Stimulated activated CD8-positive, alpha-beta memory T cell treated with anti-CD3 and anti-CD28 coated beads, Interleukin-15, amount 100 ng/mL, for 1 hour (primary cell): ENCODE results near the gene KPTN.

Experiments used
- DNase-seq: peaks from one replicate; pipeline ENCODE4 v3.0.0-alpha.2; 2020; ENCODE audit warnings: low read depth

Gene KPTN

GRCh38 chr19:47467914-47468313 lies 16.1 kb downstream of the KPTN start:
- no peak for DNase-seq

GRCh38 chr19:47465957-47466356 lies 18.1 kb downstream of the KPTN start:
- no peak for DNase-seq

- no peak for DNase-seq
Observed at GRCh38 chr19:47464675-47465419, 19.2 kb downstream of the KPTN start.

DNA sequence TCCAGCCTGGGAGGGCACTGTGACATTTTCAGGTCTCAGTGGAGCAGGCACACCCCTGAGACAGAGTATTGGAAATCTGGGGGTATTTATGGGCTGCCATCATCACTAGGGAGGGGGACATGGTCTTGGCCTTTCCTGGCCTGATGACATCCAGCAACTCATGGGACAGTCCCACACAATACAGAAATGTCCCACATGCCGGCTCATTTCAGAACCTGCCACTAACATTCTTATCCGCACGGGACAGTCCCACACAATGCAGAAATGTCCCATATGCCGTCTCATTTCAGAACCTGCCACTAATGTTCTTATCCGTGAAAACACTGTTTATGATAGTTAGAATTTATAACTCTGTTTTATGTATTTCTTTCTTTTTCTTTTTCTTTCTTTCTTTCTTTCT lies 22.1 kb downstream of the KPTN start:
- no peak for DNase-seq

DNA sequence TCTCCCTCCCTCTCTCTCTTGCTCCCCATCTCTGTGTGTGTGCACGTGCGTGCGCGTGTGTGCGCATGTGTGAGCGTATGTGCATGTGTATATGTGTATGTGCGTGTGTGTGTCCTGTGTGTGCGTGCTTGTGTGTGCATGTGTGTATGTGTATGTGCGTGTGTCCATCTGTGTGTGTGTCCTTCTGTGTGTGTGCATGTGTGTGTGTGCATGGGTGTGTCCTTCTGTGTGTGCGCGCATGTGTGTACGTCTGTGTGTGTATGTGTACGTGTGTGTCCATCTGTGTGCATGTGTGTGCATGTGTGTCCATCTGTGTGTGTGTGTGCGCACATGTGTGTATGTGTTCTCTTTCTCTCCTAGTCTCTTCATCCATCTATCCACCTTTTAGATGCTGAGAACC lies 24.5 kb downstream of the KPTN start:
- DNase-seq: no peak

DNA sequence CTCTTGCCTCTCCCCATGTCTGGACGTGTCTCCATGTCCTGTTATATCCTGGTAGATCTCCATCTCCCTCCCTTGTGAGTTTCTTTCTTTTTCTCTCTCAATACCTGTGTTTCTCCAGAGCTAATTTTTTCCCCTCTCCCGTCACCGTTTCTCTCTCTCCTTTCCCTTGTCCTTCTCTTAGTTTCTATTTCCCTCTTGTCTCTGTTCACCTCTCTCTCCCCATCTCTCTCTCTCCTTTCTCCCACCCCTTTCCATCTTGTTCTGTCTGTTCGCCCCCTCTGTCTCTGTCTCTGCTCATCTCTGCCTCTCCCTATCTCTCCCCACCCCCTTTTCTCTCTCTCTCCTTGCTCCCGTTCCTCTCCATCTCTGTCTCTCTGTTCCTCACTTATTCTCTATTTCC lies 25.3 kb downstream of the KPTN start:
- no peak for DNase-seq

GRCh38 chr19:47456721-47457474 lies 27.1 kb downstream of the KPTN start:
- no peak for DNase-seq

- no peak for DNase-seq
Observed at GRCh38 chr19:47450478-47450877, 33.5 kb downstream of the KPTN start.

GRCh38 chr19:47448360-47448727 lies 35.7 kb downstream of the KPTN start:
- no peak for DNase-seq

DNA sequence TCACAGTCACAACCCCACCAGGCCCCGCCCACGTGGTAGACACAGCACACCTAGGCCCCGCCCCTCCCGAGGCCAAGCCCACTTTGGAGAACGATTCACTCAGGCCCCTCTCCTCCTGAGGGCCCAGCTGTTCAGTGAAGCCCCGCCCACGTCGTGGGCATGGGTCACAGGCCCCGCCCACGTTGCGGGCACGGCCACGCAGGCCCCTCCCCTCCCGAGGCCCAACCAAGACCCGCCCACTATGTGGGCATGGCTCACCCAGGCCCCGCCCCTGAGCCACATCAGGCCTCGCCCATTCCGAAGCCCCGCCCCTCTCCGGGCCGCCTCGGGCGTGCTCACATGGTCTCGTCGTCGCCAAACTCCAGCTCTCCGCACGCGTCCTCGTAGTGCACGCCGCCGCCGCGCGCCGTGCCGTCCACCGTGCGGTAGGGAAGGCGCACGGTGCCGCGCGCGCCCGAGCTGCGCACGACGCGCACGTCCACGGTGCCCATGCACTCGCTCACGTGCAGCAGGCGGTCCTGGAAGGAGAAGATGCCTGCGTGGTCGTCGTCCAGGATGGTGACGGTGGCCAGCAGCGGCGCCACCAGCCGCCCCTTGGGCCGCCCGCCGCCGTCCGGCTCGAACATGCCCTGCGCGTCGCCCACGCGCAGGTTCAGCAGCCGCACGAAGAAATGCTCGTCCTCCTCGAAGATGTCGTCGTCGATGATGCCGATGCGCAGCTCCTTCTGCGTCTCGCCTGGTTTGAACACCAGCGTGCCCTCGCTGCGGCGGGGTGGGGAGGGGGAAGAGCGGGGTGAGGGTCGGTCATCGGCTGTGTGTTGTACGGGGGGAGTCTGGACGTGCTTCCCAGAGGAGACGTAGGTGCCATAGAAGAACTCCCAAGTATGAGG lies 36.3 kb downstream of the KPTN start:
- DNase-seq: no peak

GRCh38 chr19:47446534-47447469 lies 37.2 kb downstream of the KPTN start:
- DNase-seq: no peak

GRCh38 chr19:47445937-47446402 lies 38.0 kb downstream of the KPTN start:
- peak; percentile 69 for DNase-seq

- no peak for DNase-seq
Observed at GRCh38 chr19:47445527-47445926, 38.5 kb downstream of the KPTN start.

- DNase-seq: no peak
Observed at GRCh38 chr19:47444388-47444821, 39.6 kb downstream of the KPTN start.

GRCh38 chr19:47443331-47443730 lies 40.7 kb downstream of the KPTN start:
- no peak for DNase-seq

DNA sequence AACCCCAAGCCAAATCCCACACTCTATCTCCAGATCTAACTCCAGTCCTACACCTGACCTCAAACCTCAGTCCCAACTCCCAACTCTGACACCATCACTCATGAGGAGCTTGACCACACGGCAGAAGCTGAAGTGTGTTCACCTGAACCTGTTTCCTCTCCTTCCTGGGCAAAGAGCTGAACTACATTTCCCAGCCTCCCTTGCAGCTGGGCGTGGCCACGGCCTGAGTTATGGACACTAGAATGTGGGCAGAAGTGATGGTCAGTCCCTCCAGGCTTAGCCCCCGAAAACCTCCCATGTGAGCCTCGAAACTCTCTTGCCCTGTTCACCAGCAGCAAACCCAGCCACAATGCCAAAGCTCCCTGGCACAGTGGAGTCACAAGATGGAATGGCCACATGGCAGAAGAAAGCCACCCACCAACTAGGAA lies 45.2 kb downstream of the KPTN start:
- no peak for DNase-seq

DNA sequence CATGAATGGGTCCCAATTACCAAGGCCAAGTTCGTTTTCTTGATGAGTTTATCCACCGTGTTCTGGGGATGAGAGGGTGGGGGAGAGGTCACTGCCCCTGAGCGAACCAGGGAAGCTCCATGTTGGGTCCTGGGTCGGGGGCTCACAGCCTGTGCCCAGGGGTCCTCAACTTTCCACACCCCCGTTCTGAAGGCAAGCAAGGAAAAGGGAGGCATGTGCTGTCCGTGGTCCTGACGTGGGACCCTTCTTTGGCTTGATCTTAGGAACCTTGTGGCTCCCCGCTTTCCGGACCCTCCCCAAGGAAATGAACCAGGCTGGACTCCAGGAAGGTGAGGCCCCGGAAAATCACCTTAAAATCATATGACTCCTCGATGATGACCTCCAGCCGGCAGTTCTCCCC lies 46.5 kb downstream of the KPTN start:
- no peak for DNase-seq

DNA sequence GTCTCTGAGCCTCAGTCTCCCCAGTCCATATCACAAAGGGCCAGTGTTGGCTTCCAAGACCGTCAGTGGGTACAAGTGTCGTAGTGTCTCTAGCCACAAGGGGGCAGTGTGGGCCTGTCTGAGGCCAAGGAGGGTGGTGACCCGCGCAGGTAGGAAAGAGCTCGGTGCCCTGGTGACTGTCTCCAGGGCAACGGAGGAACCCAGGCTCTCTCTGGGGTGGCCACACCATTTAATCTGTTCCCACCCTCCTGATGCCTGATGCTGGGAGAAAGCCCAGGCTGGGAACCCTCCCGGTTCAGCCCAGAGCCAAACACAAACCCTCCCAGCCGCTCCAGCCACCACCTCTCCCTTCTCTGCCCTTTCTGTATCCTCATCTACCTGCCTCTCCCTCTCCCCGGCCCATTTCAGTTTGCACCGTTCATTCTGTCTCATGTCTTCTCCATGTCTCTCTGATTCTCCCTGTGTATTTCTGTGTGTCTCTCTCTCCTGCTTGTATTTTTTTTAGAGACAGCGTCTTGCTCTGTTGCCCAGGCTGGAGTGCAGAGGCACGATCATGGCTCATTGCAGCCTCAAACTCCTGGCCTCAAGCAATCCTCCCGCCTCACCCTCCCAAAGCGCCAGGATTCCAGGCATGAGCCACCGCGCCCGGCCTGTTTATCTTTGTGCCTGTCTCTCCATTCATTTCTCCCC lies 47.2 kb downstream of the KPTN start:
- DNase-seq: peak; percentile 85

DNA sequence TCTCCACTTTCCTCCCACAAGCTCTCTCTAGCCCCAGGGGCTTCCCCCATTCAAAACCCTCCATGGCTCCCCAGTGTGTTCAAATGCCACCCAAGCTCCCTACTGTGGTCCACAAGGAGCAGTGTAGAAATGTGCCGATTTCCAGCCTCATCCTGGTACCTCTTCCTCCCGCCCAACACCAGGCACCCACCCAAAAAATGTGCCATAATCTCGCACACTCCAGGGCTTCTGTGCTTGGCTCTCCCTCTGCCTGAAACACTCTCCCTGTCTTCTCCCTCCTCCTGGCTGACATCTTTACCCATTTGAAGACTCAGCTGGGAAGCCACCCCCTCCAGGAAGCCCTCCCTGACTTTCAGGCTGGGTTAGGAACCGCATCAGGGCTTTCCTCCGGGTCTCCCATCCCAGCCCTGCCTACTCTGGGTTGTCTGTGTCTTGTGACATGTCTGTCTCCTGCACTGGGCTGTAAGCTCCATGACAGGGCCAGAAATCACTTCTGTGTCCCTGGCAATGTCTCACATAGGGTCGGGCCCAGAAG lies 48.1 kb downstream of the KPTN start:
- DNase-seq: no peak

DNA sequence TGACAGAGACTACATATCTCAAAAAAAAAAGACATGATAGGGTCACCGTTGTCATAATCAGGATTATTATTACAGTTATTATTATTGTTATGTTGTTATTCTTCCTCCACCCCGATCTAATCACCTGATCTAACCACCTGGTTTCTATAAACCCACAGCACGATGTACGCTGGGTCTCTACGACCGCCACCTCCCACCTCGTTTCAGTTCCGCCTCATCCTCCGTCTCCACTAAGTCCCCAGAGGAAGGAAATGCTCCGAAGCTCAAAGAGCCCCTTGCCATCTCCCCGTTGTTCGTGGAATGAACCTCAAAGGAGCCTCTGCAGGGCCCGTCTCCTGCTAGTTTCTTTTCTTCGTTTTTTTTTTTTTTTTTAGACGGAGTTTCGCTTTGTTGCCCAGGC lies 48.8 kb downstream of the KPTN start:
- DNase-seq: no peak
